Karpas-422 (cell line): ENCODE results near the gene CCSER2. TPM values are rescaled to one million over a fixed set of nuclear protein-coding genes. Genes with fewer than 3 reads are reported as not detected.

Experiments used
- DNase-seq: peaks from one replicate; pipeline ENCODE4 v3.0.0-alpha.2; 2015
- H2AFZ ChIP-seq: fragments of 200-600 bp; sonication (generic); 2 replicates; pipeline ENCODE4 v1.6.1; 2014; ENCODE audit warnings: antibody characterized with exemption, low read length, mixed read lengths
- H3K27ac ChIP-seq: fragments of 200-600 bp; sonication (generic); 2 replicates; pipeline ENCODE4 v1.5.1; 2014; ENCODE audit warnings: mild to moderate bottlenecking, low read length, moderate library complexity
- H3K27me3 ChIP-seq: fragments of 200-600 bp; sonication (generic); 2 replicates; pipeline ENCODE4 v1.6.1; 2014; ENCODE audit warnings: low read length, mixed read lengths
- H3K36me3 ChIP-seq: fragments of 200-600 bp; sonication (generic); 2 replicates; pipeline ENCODE4 v1.6.1; 2014; ENCODE audit warnings: low read length, mixed read lengths; ENCODE audit not compliant: insufficient read depth
- H3K4me1 ChIP-seq: fragments of 200-600 bp; sonication (generic); 2 replicates; pipeline ENCODE4 v1.6.1; 2014; ENCODE audit warnings: mild to moderate bottlenecking, low read length, mixed read lengths
- H3K4me2 ChIP-seq: fragments of 200-600 bp; sonication (generic); 2 replicates; pipeline ENCODE4 v1.6.1; 2014; ENCODE audit warnings: low read length, low read depth, mild to moderate bottlenecking; ENCODE audit not compliant: poor library complexity, severe bottlenecking
- H3K4me3 ChIP-seq: fragments of 200-600 bp; sonication (generic); 2 replicates; pipeline ENCODE4 v1.5.1; 2014; ENCODE audit warnings: mild to moderate bottlenecking, antibody characterized with exemption, low read length, mixed read lengths
- H3K79me2 ChIP-seq: fragments of 200-600 bp; sonication (generic); 2 replicates; pipeline ENCODE4 v1.6.1; 2014; ENCODE audit warnings: mild to moderate bottlenecking, low read length, mixed read lengths
- H3K9ac ChIP-seq: fragments of 200-600 bp; sonication (generic); 2 replicates; pipeline ENCODE4 v1.6.0; 2014; ENCODE audit warnings: low read length
- H3K9me2 ChIP-seq: fragments of 200-600 bp; sonication (generic), shearing (Covaris generic); replicated peaks from 2 replicates; pipeline ENCODE4 v1.6.0; 2014; ENCODE audit warnings: mild to moderate bottlenecking, low read length, moderate library complexity; ENCODE audit not compliant: insufficient read depth
- H3K9me3 ChIP-seq: fragments of 300-700, 200-600 bp; sonication (generic); 2 replicates; pipeline ENCODE4 v1.6.1; 2014; ENCODE audit warnings: low read length, mixed read lengths
- H4K20me1 ChIP-seq: fragments of 200-600 bp; sonication (generic); 2 replicates; pipeline ENCODE4 v1.6.1; 2014; ENCODE audit warnings: mild to moderate bottlenecking, antibody characterized with exemption, low read length, low read depth; ENCODE audit not compliant: insufficient read depth
- total RNA-seq: library from RNA; depleted of rRNA; stranded (reverse); fragments of >200 nt; shearing (Covaris generic); gene quantifications from 2 replicates; pipeline ENCODE4 v1.2.3, GENCODE V29; 2014; ENCODE audit warnings: low replicate concordance

CCSER2 gene
- total RNA-seq, 1 experiment from 2014 or later = 12.4 TPM

- DNase-seq = no peak
- no peak overlapping the region for H2AFZ ChIP-seq
- H3K9me3 ChIP-seq = no peaks in the 10 kb centered on the region
- no peak overlapping the region for H3K27ac ChIP-seq
- no peaks in the 10 kb centered on the region for H3K79me2 ChIP-seq
- no peak overlapping the region for H3K4me2 ChIP-seq
- H3K36me3 ChIP-seq = no peaks in the 10 kb centered on the region
- H3K9ac ChIP-seq = no peak overlapping the region
- no peaks in the 10 kb centered on the region for H3K27me3 ChIP-seq
- H3K4me1 ChIP-seq = no peaks in the 10 kb centered on the region
- H3K9me2 ChIP-seq = no peaks in the 10 kb centered on the region
- H3K4me3 ChIP-seq = no peak overlapping the region
- no peaks in the 10 kb centered on the region for H4K20me1 ChIP-seq
Measured at GRCh38 chr10:84392181-84392580, 63.8 kb downstream of the CCSER2 start.

- H3K9ac ChIP-seq = no peak overlapping the region
- H2AFZ ChIP-seq = no peak overlapping the region
- no peak for DNase-seq
- H3K4me3 ChIP-seq = no peak overlapping the region
- no peaks in the 10 kb centered on the region for H4K20me1 ChIP-seq
- no peaks in the 10 kb centered on the region for H3K27me3 ChIP-seq
- no peaks in the 10 kb centered on the region for H3K9me2 ChIP-seq
- H3K4me1 ChIP-seq = no peaks in the 10 kb centered on the region
- H3K4me2 ChIP-seq = no peak overlapping the region
- H3K79me2 ChIP-seq = no peaks in the 10 kb centered on the region
- no peak overlapping the region for H3K27ac ChIP-seq
- no peaks in the 10 kb centered on the region for H3K9me3 ChIP-seq
- H3K36me3 ChIP-seq = no peaks in the 10 kb centered on the region
Measured at GRCh38 chr10:84395581-84395980, 67.2 kb downstream of the CCSER2 start.

GRCh38 chr10:84397735-84398144 is 69.4 kb downstream of the CCSER2 start:
- Histone ChIP-seq H3K9me3 (no peaks in the 10 kb centered on the region), H3K9me2 (no peaks in the 10 kb centered on the region), H3K79me2 (no peaks in the 10 kb centered on the region), H4K20me1 (no peaks in the 10 kb centered on the region), H2AFZ (no peak overlapping the region), H3K4me2 (no peak overlapping the region), H3K4me1 (no peaks in the 10 kb centered on the region), H3K36me3 (no peaks in the 10 kb centered on the region), H3K27me3 (no peaks in the 10 kb centered on the region), H3K9ac (no peak overlapping the region), H3K27ac (no peak overlapping the region), H3K4me3 (no peak overlapping the region)
- no peak for DNase-seq

GRCh38 chr10:84398696-84399095 is 70.3 kb downstream of the CCSER2 start:
- no peaks in the 10 kb centered on the region for H3K79me2 ChIP-seq
- no peaks in the 10 kb centered on the region for H3K9me3 ChIP-seq
- no peak overlapping the region for H3K27ac ChIP-seq
- H3K27me3 ChIP-seq = no peaks in the 10 kb centered on the region
- no peaks in the 10 kb centered on the region for H3K4me1 ChIP-seq
- H3K36me3 ChIP-seq = no peaks in the 10 kb centered on the region
- DNase-seq = no peak
- H3K4me3 ChIP-seq = no peak overlapping the region
- no peak overlapping the region for H3K4me2 ChIP-seq
- no peak overlapping the region for H3K9ac ChIP-seq
- H3K9me2 ChIP-seq = no peaks in the 10 kb centered on the region
- H4K20me1 ChIP-seq = no peaks in the 10 kb centered on the region
- no peak overlapping the region for H2AFZ ChIP-seq

GRCh38 chr10:84401854-84402611 is 73.6 kb downstream of the CCSER2 start:
- H3K4me2 ChIP-seq = no peak overlapping the region
- H2AFZ ChIP-seq = no peak overlapping the region

GRCh38 chr10:84404783-84405182 is 76.4 kb downstream of the CCSER2 start:
- no peaks in the 10 kb centered on the region for H3K27me3 ChIP-seq
- H3K4me3 ChIP-seq = no peak overlapping the region
- H3K4me2 ChIP-seq = no peak overlapping the region
- no peaks in the 10 kb centered on the region for H3K4me1 ChIP-seq
- no peak overlapping the region for H3K27ac ChIP-seq
- H2AFZ ChIP-seq = no peak overlapping the region
- H4K20me1 ChIP-seq = no peaks in the 10 kb centered on the region
- H3K79me2 ChIP-seq = no peaks in the 10 kb centered on the region
- H3K9me3 ChIP-seq = no peaks in the 10 kb centered on the region
- DNase-seq = no peak
- no peak overlapping the region for H3K9ac ChIP-seq
- no peaks in the 10 kb centered on the region for H3K9me2 ChIP-seq
- H3K36me3 ChIP-seq = no peaks in the 10 kb centered on the region

More at GRCh38 chr10:84401854-84402611, 73.6 kb downstream of the CCSER2 start:
- Histone ChIP-seq H3K4me1 (no peaks in the 10 kb centered on the region), H3K4me3 (no peak overlapping the region), H3K9me3 (no peaks in the 10 kb centered on the region), H4K20me1 (no peaks in the 10 kb centered on the region), H3K36me3 (no peaks in the 10 kb centered on the region), H3K27me3 (no peaks in the 10 kb centered on the region), H3K79me2 (no peaks in the 10 kb centered on the region), H3K27ac (no peak overlapping the region), H3K9me2 (no peaks in the 10 kb centered on the region), H3K9ac (no peak overlapping the region)
- no peak for DNase-seq

GRCh38 chr10:84405662-84406061 is 77.3 kb downstream of the CCSER2 start:
- no peak for DNase-seq
- no peak overlapping the region for H2AFZ ChIP-seq
- no peaks in the 10 kb centered on the region for H3K79me2 ChIP-seq
- H3K4me1 ChIP-seq = no peaks in the 10 kb centered on the region
- H3K4me3 ChIP-seq = no peak overlapping the region
- no peaks in the 10 kb centered on the region for H3K9me2 ChIP-seq
- H3K27ac ChIP-seq = no peak overlapping the region
- H3K9me3 ChIP-seq = no peaks in the 10 kb centered on the region
- no peak overlapping the region for H3K9ac ChIP-seq
- H3K27me3 ChIP-seq = no peaks in the 10 kb centered on the region
- H3K4me2 ChIP-seq = no peak overlapping the region
- H4K20me1 ChIP-seq = no peaks in the 10 kb centered on the region
- H3K36me3 ChIP-seq = no peaks in the 10 kb centered on the region

GRCh38 chr10:84406561-84406960 is 78.2 kb downstream of the CCSER2 start:
- Histone ChIP-seq H3K9me3 (no peaks in the 10 kb centered on the region), H3K4me2 (no peak overlapping the region), H3K79me2 (no peaks in the 10 kb centered on the region), H3K36me3 (no peaks in the 10 kb centered on the region), H3K27ac (no peak overlapping the region), H3K27me3 (no peaks in the 10 kb centered on the region), H3K9ac (no peak overlapping the region), H2AFZ (no peak overlapping the region), H3K4me3 (no peak overlapping the region), H3K4me1 (no peaks in the 10 kb centered on the region), H4K20me1 (no peaks in the 10 kb centered on the region), H3K9me2 (no peaks in the 10 kb centered on the region)
- DNase-seq = no peak
